Astrocyte of the spinal cord (primary cell): Measurements from ENCODE around the gene CAMKV.

ENCODE experiments used
- DNase-seq: peaks from one replicate; pipeline ENCODE4 v3.0.0; 2011; ENCODE audit warnings: low read depth, low spot score
- H3K4me3 ChIP-seq: 2 replicates; pipeline ENCODE4 v1.5.1; 2011; ENCODE audit warnings: low read depth, mild to moderate bottlenecking, low read length, moderate library complexity
- in situ Hi-C: cut with HindIII; loops from 2 replicates; pipeline ENCODE4 v1.10.0; 2017; ENCODE audit warnings: low sequenced_read_pairs
- TF ChIP-seq, protein P1 (sequence below): IDR thresholded peaks from 2 replicates; pipeline ENCODE4 v1.5.1; 2012; ENCODE audit warnings: low read depth, mild to moderate bottlenecking, low read length, inconsistent platforms

CAMKV gene

DNA sequence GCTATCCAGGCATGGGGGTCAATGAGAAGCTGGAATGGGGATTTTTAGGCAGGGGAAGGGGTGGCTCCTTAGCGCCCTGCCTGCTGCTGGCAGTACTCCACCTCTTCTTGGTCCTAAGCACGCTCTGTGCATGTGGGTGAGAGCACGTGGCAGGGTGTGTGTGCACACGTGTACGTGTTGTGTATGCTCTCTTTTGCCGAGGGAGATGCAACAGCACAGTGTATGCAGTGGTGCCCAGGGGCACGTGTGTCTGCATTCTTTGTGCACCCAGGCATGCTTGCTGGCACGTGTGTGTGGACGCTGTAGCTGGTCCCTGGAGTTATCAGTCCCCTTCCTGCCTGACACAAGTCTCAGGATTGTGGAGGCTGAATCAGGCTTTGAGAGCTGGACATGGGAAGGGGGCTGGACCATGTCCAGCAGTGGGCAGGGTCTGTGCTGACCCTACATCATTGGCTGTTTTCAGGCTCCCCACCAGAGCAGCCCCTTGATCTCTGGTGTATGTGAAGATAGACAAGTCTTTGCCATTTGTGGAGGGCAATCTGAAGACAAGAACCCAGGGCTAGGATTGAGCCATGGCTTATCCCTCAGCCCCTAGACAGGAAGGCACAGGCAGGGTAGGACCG lies 1.9 kb upstream of the CAMKV start:
- no peak for DNase-seq
- TF ChIP-seq, protein P1, sequence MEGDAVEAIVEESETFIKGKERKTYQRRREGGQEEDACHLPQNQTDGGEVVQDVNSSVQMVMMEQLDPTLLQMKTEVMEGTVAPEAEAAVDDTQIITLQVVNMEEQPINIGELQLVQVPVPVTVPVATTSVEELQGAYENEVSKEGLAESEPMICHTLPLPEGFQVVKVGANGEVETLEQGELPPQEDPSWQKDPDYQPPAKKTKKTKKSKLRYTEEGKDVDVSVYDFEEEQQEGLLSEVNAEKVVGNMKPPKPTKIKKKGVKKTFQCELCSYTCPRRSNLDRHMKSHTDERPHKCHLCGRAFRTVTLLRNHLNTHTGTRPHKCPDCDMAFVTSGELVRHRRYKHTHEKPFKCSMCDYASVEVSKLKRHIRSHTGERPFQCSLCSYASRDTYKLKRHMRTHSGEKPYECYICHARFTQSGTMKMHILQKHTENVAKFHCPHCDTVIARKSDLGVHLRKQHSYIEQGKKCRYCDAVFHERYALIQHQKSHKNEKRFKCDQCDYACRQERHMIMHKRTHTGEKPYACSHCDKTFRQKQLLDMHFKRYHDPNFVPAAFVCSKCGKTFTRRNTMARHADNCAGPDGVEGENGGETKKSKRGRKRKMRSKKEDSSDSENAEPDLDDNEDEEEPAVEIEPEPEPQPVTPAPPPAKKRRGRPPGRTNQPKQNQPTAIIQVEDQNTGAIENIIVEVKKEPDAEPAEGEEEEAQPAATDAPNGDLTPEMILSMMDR: no peak

DNA sequence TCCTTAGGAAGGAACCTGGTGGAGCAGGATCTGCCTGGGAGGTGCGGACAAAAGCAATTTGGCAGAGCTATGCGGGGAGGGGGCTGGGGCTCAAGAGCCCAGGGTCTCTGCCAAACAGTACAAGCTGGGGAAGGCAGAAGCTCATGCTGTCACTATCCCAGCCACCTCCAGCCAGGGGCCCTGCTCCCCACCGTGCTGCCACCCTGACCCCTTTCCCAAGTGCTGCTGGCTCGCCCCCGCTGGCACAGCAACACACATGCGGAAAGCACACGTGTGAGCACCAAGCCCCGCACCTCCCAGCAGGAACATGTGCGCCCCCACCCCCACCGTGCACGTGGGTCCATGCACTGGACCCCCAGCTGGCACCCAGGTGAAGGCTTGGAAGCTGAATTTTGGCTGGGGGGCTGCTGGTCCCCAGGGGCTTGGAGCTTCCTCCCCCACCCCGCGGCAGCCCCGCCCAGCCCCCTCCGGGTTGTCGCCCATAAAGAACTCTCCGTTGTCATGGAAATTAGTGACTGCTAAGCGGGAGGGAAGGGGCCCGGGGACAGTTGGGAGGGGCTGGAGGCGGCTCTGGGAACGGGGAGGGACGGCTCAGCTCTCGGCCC lies 742 bp downstream of the CAMKV start:
- in situ Hi-C loops: no loop called here
- H3K4me3 ChIP-seq: no peak overlapping the region
- TF ChIP-seq, protein P1: no peak

More for the DNA sequence above, 1.9 kb upstream of the CAMKV start:
- in situ Hi-C loops: no loop called here
- H3K4me3 ChIP-seq: no peak overlapping the region

DNA sequence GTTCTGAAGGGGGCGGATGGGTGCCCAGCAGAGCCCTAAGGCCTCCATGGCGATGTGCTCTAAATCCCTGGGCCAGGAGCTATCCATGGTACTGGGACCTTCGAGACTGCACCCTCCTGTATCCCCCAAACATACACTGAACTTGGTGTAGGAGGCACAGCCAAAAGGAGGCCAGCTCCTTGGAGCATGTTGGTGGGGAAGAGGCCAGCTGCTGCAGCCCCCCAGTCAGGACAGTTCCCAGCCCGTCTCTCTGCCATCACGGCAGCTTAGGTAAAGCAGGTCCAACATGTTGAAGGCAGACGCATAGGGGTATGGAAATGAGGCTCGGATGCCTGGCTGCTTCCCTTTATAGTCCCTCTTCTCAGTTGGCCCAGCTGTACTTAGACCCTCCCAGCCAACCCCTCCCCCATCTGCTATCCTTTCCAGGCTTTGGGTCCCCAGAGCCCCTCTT lies 1.8 kb downstream of the CAMKV start:
- H3K4me3 ChIP-seq: no peak overlapping the region
- in situ Hi-C loops: no loop called here
- peak; percentile 22 for DNase-seq
- TF ChIP-seq, protein P1: no peak

More for the DNA sequence above, 742 bp downstream of the CAMKV start:
- no peak for DNase-seq

DNA sequence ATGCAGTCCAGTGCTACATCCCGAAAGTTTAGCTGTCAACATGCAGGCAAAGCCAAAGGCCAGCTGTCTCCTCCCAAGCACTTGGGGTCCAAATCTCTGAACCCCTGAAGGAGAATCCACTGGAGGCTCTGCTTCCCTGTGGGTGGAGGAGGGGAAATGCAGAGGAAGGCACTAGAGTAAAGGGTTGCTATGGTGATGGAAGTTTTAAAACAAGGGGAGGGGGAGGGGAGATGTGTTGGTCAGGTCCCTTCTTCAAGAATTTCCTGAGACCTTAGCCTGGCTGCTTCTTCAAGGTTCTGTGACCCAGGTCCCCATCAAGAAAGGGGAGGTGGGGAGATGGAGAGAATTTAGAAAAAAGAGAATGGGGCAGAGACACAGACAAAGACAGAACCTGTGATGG lies 2.3 kb downstream of the CAMKV start:
- TF ChIP-seq, protein P1: no peak
- DNase-seq: no peak
- no peak overlapping the region for H3K4me3 ChIP-seq
- in situ Hi-C loops: no loop called here

DNA sequence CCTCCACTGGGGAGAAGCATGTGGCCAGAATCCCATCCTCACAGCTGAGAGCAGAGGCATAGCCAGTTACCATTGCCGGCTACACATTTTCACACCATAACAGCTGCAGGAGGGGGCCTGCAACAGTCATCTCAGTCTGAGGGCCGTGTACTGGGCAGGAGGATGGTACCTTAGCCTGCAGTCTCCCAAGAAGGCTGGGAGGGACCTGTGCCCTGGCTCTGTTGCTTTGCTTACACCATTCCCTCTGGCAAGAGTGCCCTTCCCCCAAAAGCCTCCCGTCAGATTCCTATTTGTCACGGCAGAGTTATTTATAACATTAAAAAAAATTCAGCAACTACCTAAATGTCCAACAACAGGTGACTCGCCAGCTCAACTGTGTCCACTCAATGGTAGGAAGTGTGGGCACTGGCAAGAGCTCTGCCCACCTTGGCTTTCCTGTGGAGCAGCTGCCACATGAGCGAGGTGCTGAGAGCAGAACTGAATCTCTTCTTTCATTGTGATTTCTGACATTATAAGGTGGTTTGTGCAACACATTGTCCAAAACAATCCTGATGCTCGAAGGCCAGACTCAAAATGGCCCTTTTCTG lies 4.4 kb downstream of the CAMKV start:
- in situ Hi-C loops: no loop called here
- TF ChIP-seq, protein P1: no peak
- DNase-seq: no peak
- H3K4me3 ChIP-seq: no peak overlapping the region

DNA sequence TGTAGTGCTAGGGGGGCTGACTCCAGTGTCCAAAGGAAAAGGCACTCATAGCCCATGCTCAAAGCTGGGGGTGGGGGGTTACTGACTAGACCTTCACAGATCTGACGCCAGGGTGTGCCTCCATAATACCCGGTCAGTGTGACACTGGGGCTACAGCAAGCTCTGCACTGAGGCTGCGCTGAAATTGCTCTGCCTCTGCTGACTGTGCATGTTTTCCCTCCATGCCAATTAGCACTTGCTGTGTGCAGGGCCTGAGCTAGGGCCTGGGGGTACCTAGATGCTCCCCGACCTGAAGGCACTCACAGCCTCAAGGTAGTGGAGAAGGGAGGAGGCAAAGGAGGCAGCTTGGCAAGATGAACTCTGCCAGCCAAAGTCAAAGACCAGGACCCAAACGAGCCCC lies 5.2 kb downstream of the CAMKV start:
- in situ Hi-C loops: no loop called here
- TF ChIP-seq, protein P1: no peak
- no peak for DNase-seq
- H3K4me3 ChIP-seq: no peak overlapping the region
